Measurements from ENCODE around the gene SLC28A3. TPM values are rescaled to one million over a fixed set of nuclear protein-coding genes. Genes with fewer than 3 reads are reported as not detected.

The SLC28A3 gene
- total and polyA plus RNA-seq, 2 donors (not counting 3 experiments of a cell fraction or from before 2014, with no cell fraction given) = not detected

DNA sequence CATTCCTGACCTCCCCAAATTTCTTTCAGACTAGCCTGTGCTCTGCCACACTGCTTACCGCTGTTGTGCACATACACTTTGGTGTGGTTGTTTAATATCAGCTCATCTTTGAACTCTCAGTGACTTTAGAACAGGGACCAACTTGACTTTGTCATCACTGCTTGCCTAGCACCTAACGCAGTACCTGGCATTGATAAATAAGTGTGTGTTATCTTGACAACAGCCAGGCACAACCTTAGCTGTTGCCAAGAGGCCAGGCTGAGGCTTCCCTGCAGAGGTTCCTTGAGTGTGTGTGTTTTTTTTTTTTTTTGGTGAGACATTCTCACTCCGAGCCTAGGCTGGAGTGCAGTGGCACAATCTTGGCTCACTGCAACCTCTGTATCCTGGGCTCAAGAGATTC lies 41.0 kb upstream of the SLC28A3 start:
- no peak overlapping the region for H3K9ac ChIP-seq (replicated peaks; ENCODE audit: extremely low read depth, insufficient read depth, low read length)
- ChIA-PET POLR2A (no interaction called here), CTCF (interaction anchor here (1.4 kb wide), 1 partner anchor 16 kb away, joined by 5 read pairs; no protein-coding TSS in a partner anchor)
- FAIRE-seq (no peak), DNase-seq (ENCODE audit: low read depth, low spot score) (no peak)
- no peaks in the 10 kb centered on the region for H3K9me3 ChIP-seq (replicated peaks; ENCODE audit: control insufficient read depth, insufficient read depth, low read length)
- H3K79me2 ChIP-seq (ENCODE audit: control insufficient read depth, insufficient read depth, low read length) = no peaks in the 10 kb centered on the region
- no peaks in the 10 kb centered on the region for H4K20me1 ChIP-seq (replicated peaks; ENCODE audit: control insufficient read depth, extremely low read depth, insufficient read depth, low read length)
- intact Hi-C loops (cut with micrococcal nuclease) (no loop called here), dilution Hi-C loops (cut with MboI; ENCODE audit: extremely low pct_ligation_motif_present, low sequenced_read_pairs) (no loop called here)
- no TSS peak for BruUV-seq (replicated peaks)
- no peak overlapping the region for H3K27ac ChIP-seq (ENCODE audit: insufficient read depth, low read depth, low read length)
- no peaks in the 10 kb centered on the region for H3K9me1 ChIP-seq (replicated peaks; ENCODE audit: control insufficient read depth, extremely low read depth, insufficient read depth, low read length)
- no peak overlapping the region for H3K4me3 ChIP-seq (replicated peaks in 1 of 3; ENCODE audit: insufficient read depth in 1 of 3, low read depth in 1 of 3, low read length in 3 of 3)
- H3K4me1 ChIP-seq (ENCODE audit: control insufficient read depth, extremely low read depth, insufficient read depth, low read length) = no peaks in the 10 kb centered on the region
- no peaks in the 10 kb centered on the region for H3K36me3 ChIP-seq (ENCODE audit: control insufficient read depth in 2 of 2, extremely low read depth in 1 of 2, insufficient read depth in 2 of 2, low read length in 2 of 2)
- no peak overlapping the region for H3K4me2 ChIP-seq (ENCODE audit: insufficient read depth, low read length)
- H3K27me3 ChIP-seq (ENCODE audit: control insufficient read depth in 2 of 2, insufficient read depth in 2 of 2, low read length in 2 of 2) = no peaks in the 10 kb centered on the region
- H2AFZ ChIP-seq (ENCODE audit: low read depth, low read length) = no peak overlapping the region
- no peak for TF ChIP-seq MYC (IDR thresholded peaks at IDR 0.05; ENCODE audit: low read depth, low read length)
- TF ChIP-seq, protein P1, sequence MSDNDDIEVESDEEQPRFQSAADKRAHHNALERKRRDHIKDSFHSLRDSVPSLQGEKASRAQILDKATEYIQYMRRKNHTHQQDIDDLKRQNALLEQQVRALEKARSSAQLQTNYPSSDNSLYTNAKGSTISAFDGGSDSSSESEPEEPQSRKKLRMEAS (IDR thresholded peaks at IDR 0.05; ENCODE audit: insufficient read depth, insufficient read length) = no peak
- no peak for TF ChIP-seq POLR2AphosphoS5 (IDR thresholded peaks at IDR 0.05; ENCODE audit: insufficient read depth, low read depth, low read length)
- no peak for TF ChIP-seq GATA2 (IDR thresholded peaks at IDR 0.05; ENCODE audit: insufficient read depth, insufficient read length, low read depth, low read length)
- no peak for TF ChIP-seq CTCF (IDR thresholded peaks at IDR 0.05; ENCODE audit: extremely low read depth in 1 of 2, insufficient read depth in 1 of 2, low read depth in 1 of 2, low read length in 2 of 2)
- TF ChIP-seq EZH2 (IDR thresholded peaks at IDR 0.05; ENCODE audit: borderline replicate concordance, low read depth, low read length, severe bottlenecking) = no peak
- no peak for TF ChIP-seq FOS (IDR thresholded peaks at IDR 0.05; ENCODE audit: borderline replicate concordance, insufficient read depth, low read length)
- no peak for TF ChIP-seq POLR2A (IDR thresholded peaks at IDR 0.05; ENCODE audit: low read depth, low read length)
- TF ChIP-seq JUN (IDR thresholded peaks at IDR 0.05; ENCODE audit: borderline replicate concordance, insufficient read depth, insufficient read length, low read depth) = no peak
